Neural crest cell (in vitro differentiated cells): ENCODE data around the gene FSD1. TPM values are rescaled to one million over a fixed set of nuclear protein-coding genes. Genes with fewer than 3 reads are reported as not detected.

ENCODE experiments used
- DNase-seq: peaks from one replicate; pipeline ENCODE4 v3.0.0; 2021; ENCODE audit warnings: low read depth, mixed read lengths, low spot score
- H3K27ac Mint-ChIP-seq: one replicate; pipeline ENCODE4 v1.8.0; 2021; ENCODE audit warnings: mild to moderate bottlenecking, mixed read lengths; ENCODE audit not compliant: unreplicated experiment
- H3K27me3 Mint-ChIP-seq: 2 replicates; pipeline ENCODE4 v1.8.0; 2021; ENCODE audit warnings: low read depth, mild to moderate bottlenecking, mixed read lengths
- H3K36me3 Mint-ChIP-seq: 2 replicates; pipeline ENCODE4 v1.8.0; 2021; ENCODE audit warnings: low read depth, mild to moderate bottlenecking, mixed read lengths
- H3K4me1 Mint-ChIP-seq: 2 replicates; pipeline ENCODE4 v1.8.0; 2021; ENCODE audit warnings: mixed read lengths
- H3K4me3 Mint-ChIP-seq: one replicate; pipeline ENCODE4 v1.8.0; 2021; ENCODE audit warnings: mild to moderate bottlenecking, mixed read lengths
- H3K9me3 Mint-ChIP-seq: 2 replicates; pipeline ENCODE4 v1.8.0; 2021; ENCODE audit warnings: mixed read lengths
- total RNA-seq: library from RNA; stranded (reverse); gene quantifications from 2 replicates; pipeline ENCODE4 v1.2.1, GENCODE V29; 2021
- TF ChIP-seq, protein P1 (sequence below): fragments of 200-600 bp; sonication (generic); conservative IDR thresholded peaks from 2 replicates; pipeline ENCODE4 v1.5.0; 2021; ENCODE audit warnings: antibody characterized with exemption, mild to moderate bottlenecking

Gene FSD1
- total RNA-seq, 1 donor from 2014 or later, result 51.9 TPM

DNA sequence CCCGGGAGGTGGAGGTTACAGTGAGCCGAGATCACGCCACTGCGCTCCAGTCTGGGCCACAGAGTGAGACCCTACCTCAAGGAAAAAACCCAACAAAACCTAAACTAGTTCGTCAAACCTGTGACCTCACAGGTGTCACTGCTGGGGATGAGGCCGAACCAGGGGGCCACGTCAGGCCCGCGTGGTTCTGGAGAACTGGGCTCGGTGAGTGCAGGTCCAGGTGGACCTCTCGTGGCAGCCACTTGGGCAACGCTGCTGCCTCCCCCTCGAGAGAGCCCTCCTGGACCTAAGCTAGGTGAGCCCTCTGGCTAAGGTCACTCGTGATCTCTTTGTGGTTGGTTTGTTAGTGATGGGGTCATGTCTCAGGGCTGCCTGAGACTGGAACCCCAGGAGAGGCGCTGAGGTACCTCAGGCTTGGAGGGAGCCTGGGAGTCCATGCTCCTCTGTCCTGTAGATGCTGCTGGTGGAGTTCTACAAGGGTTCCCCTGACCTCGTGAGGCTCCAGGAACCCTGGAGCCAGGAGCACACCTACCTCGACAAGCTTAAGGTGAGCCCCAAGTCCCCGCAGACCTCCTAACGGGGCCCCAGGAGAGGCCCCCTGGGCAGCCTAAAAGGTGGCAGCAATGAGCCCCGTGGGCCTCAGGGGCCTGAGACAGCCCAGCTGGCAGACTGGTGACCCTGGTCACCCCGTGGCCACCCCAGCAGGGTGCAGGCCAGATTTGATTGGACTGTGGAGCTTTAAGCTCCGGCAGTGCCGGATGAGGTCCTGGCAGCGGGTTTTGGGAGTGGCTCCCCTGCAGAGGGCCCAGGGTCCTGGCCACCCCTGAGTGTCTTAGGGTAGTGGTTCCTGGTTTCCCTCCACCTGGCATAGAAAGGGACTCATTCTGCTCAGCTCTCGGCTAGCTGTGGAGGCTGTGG lies 54.6 kb downstream of the FSD1 start:
- TF ChIP-seq, protein P1, sequence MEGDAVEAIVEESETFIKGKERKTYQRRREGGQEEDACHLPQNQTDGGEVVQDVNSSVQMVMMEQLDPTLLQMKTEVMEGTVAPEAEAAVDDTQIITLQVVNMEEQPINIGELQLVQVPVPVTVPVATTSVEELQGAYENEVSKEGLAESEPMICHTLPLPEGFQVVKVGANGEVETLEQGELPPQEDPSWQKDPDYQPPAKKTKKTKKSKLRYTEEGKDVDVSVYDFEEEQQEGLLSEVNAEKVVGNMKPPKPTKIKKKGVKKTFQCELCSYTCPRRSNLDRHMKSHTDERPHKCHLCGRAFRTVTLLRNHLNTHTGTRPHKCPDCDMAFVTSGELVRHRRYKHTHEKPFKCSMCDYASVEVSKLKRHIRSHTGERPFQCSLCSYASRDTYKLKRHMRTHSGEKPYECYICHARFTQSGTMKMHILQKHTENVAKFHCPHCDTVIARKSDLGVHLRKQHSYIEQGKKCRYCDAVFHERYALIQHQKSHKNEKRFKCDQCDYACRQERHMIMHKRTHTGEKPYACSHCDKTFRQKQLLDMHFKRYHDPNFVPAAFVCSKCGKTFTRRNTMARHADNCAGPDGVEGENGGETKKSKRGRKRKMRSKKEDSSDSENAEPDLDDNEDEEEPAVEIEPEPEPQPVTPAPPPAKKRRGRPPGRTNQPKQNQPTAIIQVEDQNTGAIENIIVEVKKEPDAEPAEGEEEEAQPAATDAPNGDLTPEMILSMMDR, result no peak
- no peaks in the 10 kb centered on the region for H3K9me3 Mint-ChIP-seq
- peak overlapping the region; percentile 19 for H3K27ac Mint-ChIP-seq
- DNase-seq, result no peak
- peaks cover 8% of the 10 kb centered on the region for H3K27me3 Mint-ChIP-seq
- H3K4me3 Mint-ChIP-seq, result peak overlapping the region; percentile 44
- H3K4me1 Mint-ChIP-seq, result peaks cover 5% of the 10 kb centered on the region
- H3K36me3 Mint-ChIP-seq, result peaks cover 2% of the 10 kb centered on the region

DNA sequence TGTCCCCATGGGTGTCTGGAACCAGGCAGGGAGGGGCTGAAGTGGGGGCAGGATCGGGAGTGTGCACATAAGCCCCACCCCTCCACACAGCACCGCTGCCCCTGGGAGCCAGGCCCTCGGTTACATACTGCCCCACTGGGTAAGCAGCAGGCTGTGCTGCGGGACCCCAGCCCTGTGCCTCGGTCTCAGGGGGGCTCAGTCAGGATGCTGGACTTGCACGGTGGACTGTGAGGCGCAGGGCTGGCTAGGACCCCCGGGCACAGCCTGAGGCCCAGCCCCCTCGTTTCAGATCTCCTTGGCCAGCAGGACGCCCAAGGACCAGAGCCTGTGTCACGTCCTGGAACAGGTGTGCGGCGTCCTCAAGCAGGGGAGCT lies 55.2 kb downstream of the FSD1 start:
- Mint-ChIP-seq H3K36me3 (peaks cover 2% of the 10 kb centered on the region), H3K9me3 (no peaks in the 10 kb centered on the region), H3K4me1 (peaks cover 5% of the 10 kb centered on the region), H3K27ac (no peak overlapping the region), H3K27me3 (peaks cover 8% of the 10 kb centered on the region), H3K4me3 (no peak overlapping the region)
- TF ChIP-seq, protein P1, result no peak
- DNase-seq, result no peak

DNA sequence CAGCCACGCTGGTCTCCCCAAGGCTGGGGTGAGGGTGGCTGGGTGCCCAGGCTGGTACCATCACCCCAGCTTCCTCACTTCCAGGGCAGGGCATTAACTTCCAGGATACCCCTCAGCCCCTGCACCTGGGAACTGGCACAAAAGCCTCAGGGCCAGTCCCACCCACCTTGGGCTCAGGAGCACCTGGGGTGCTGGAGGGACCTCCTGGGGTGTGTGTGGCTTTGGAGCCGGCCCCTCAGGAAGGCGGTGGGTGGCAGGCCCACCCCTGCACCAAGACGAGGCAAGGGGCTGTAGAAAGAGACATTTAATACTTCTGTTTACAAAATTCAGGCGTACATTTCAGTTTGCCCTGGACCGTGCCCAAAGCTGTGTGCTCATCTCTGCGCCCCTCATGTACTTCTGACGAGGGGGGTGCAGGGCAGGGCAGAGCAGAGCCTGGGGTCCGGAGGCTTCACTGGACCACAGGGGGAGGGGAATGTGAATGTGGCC lies 55.7 kb downstream of the FSD1 start:
- peaks cover 8% of the 10 kb centered on the region for H3K27me3 Mint-ChIP-seq
- peak overlapping the region; percentile 65 for H3K4me3 Mint-ChIP-seq
- peaks cover 2% of the 10 kb centered on the region for H3K36me3 Mint-ChIP-seq
- H3K4me1 Mint-ChIP-seq, result peaks cover 5% of the 10 kb centered on the region
- no peak for DNase-seq
- no peaks in the 10 kb centered on the region for H3K9me3 Mint-ChIP-seq
- TF ChIP-seq, protein P1, result no peak
- H3K27ac Mint-ChIP-seq, result no peak overlapping the region

DNA sequence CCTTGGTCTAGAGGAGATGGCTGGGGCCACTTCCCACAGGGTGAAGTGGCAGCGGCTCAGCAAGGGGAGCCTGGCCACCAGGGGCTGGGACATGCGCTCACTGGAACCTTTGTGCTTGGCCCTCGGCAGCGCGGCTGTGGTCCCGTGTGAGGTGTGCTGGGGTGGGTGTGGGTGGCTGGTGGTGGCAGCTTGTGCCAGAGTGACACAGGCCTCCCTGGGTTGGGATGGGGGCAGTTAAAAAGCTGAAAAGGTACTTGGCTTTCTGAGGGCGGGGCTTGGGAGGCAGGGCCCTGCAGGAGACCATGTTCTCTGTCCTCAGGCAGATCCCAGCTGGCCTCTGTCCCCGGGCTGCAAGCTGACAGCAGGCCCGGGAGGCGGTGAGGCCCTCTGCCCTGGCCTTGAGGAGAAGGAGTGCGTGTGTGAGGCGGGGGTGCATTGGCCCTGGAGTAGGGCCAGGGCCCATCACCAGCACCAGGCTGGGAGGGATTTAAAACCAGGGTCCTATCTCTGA lies 56.3 kb downstream of the FSD1 start:
- Mint-ChIP-seq H3K36me3 (peaks cover 2% of the 10 kb centered on the region), H3K27ac (peak overlapping the region; percentile 62), H3K9me3 (no peaks in the 10 kb centered on the region), H3K4me1 (peaks cover 5% of the 10 kb centered on the region), H3K27me3 (peaks cover 8% of the 10 kb centered on the region), H3K4me3 (peak overlapping the region; percentile 65)
- TF ChIP-seq, protein P1, result no peak
- no peak for DNase-seq

- H3K4me3 Mint-ChIP-seq, result peak overlapping the region; percentile 66
- no peaks in the 10 kb centered on the region for H3K9me3 Mint-ChIP-seq
- H3K36me3 Mint-ChIP-seq, result peaks cover 2% of the 10 kb centered on the region
- peaks cover 8% of the 10 kb centered on the region for H3K27me3 Mint-ChIP-seq
- TF ChIP-seq, protein P1, result no peak
- DNase-seq, result no peak
- peaks cover 5% of the 10 kb centered on the region for H3K4me1 Mint-ChIP-seq
- no peak overlapping the region for H3K27ac Mint-ChIP-seq
These were observed 57.0 kb downstream of the FSD1 start for GRCh38 chr19:4361152-4362046.
